HG03159 (cell line): Measurements from ENCODE around the gene DGKB.

Experiments
- ATAC-seq: cut with Tn5 transposase; IDR thresholded peaks from one replicate; pipeline ENCODE4 v1.9.1; 2021; ENCODE audit warnings: mild to moderate bottlenecking, moderate library complexity; ENCODE audit not compliant: unreplicated experiment

DGKB gene

GRCh38 chr7:14407246-14408015, 495.1 kb downstream of the DGKB start:
- ATAC-seq, result no peak

- ATAC-seq, result no peak
Measured at GRCh38 chr7:14403587-14403986, 499.0 kb downstream of the DGKB start.

- no peak for ATAC-seq
Measured at GRCh38 chr7:14400271-14400670, 502.3 kb downstream of the DGKB start.

- ATAC-seq, result no peak
Measured at GRCh38 chr7:14398526-14398925, 504.0 kb downstream of the DGKB start.

- no peak for ATAC-seq
Measured at GRCh38 chr7:14395860-14396259, 506.7 kb downstream of the DGKB start.

GRCh38 chr7:14394786-14395185, 507.8 kb downstream of the DGKB start:
- no peak for ATAC-seq

GRCh38 chr7:14389595-14389994, 513.0 kb downstream of the DGKB start:
- ATAC-seq, result no peak

GRCh38 chr7:14389181-14389591, 513.4 kb downstream of the DGKB start:
- no peak for ATAC-seq

- ATAC-seq, result no peak
Measured at GRCh38 chr7:14385074-14385473, 517.5 kb downstream of the DGKB start.

- ATAC-seq, result no peak
Measured at GRCh38 chr7:14381936-14382335, 520.6 kb downstream of the DGKB start.

GRCh38 chr7:14381306-14381705, 521.2 kb downstream of the DGKB start:
- no peak for ATAC-seq

- no peak for ATAC-seq
Measured at GRCh38 chr7:14380881-14381280, 521.7 kb downstream of the DGKB start.

GRCh38 chr7:14377646-14378266, 524.8 kb downstream of the DGKB start:
- no peak for ATAC-seq

- no peak for ATAC-seq
Measured at GRCh38 chr7:14376711-14377110, 525.8 kb downstream of the DGKB start.

GRCh38 chr7:14375998-14376397, 526.6 kb downstream of the DGKB start:
- ATAC-seq, result no peak

GRCh38 chr7:14374336-14374735, 528.2 kb downstream of the DGKB start:
- no peak for ATAC-seq

GRCh38 chr7:14368285-14368684, 534.3 kb downstream of the DGKB start:
- ATAC-seq, result no peak

GRCh38 chr7:14351167-14351566, 551.4 kb downstream of the DGKB start:
- ATAC-seq, result no peak

- no peak for ATAC-seq
Measured at GRCh38 chr7:14341200-14341775, 561.3 kb downstream of the DGKB start.

GRCh38 chr7:14340393-14341074, 562.0 kb downstream of the DGKB start:
- ATAC-seq, result no peak

GRCh38 chr7:14339861-14340260, 562.7 kb downstream of the DGKB start:
- ATAC-seq, result no peak

GRCh38 chr7:14336256-14336655, 566.3 kb downstream of the DGKB start:
- ATAC-seq, result no peak
